RWPE1 (cell line): Measurements from ENCODE around the gene AHCYL2.

Experiments
- CTCF ChIA-PET: fragments of 350-600 bp; sonication (Branson Sonifier 250); formaldehyde crosslinking; extraction: SDS; loops from one replicate; lab custom pipeline; 2021; lab: Yijun Ruan, JAX
- POLR2A ChIA-PET: fragments of 400-600 bp; formaldehyde crosslinking; extraction: SDS; loops from one replicate; lab custom pipeline; 2020; ENCODE audit warnings: antibody characterized with exemption; ENCODE audit not compliant: low non-redundant PET; lab: Yijun Ruan, JAX
- DNase-seq: peaks from one replicate; pipeline ENCODE4 v3.0.0; 2012; ENCODE audit warnings: low spot score
- H3K27ac ChIP-seq: fragments of 450-650 bp; 2 replicates; pipeline ENCODE4 v1.5.1; 2017
- TF ChIP-seq, protein P1 (sequence below): fragments of 450-650 bp; conservative IDR thresholded peaks from 2 replicates; pipeline ENCODE4 v1.5.1; 2017; ENCODE audit warnings: low read depth, mild to moderate bottlenecking

AHCYL2 gene

DNA sequence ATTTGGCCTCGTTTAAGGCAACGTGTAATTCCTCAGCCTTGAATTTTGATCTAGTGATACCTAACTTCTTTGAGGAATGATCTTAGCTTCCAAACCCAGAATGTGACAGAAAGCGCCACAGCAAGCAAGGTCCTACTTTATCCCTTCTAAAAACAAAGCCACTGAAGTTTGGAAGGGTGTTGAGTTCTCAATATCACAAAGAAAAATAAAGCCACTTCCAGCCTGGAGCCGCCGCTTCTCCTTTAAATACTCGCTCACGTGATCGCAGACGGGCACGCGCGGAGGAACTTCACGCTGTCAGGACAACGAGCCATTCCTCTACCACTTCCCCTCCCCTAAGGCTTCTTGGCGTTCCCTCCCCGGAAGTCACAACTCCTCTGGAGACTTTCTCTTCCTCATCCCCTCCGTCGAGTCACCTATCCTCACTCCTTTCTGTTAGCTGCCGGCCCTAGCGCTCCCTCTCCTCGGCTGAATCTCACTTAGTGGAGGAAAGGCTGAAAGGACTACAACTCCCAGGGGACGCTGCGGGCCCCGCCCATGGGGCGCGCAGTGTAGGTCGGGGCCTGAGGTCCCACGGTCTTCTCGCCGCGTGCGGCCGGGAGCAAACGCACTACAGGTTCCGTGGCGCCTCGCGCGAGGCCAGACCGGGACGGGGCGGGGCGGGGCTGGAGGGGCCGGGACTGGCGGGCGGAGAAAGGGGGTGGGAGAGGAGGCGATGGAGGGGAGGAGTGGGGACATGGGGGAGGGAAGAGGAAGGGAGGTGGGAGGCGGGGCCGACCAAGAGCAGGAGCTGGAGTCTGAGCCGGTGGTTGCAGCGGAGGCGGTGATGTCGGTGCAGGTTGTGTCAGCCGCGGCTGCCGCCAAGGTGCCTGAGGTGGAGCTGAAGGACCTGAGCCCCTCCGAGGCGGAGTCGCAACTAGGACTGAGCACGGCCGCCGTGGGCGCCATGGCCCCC lies at the start of gene AHCYL2:
Gene AHCYL2, plus strand, starts transcription at position 780 of the 955 bp plus-strand sequence.
- TF ChIP-seq, protein P1, sequence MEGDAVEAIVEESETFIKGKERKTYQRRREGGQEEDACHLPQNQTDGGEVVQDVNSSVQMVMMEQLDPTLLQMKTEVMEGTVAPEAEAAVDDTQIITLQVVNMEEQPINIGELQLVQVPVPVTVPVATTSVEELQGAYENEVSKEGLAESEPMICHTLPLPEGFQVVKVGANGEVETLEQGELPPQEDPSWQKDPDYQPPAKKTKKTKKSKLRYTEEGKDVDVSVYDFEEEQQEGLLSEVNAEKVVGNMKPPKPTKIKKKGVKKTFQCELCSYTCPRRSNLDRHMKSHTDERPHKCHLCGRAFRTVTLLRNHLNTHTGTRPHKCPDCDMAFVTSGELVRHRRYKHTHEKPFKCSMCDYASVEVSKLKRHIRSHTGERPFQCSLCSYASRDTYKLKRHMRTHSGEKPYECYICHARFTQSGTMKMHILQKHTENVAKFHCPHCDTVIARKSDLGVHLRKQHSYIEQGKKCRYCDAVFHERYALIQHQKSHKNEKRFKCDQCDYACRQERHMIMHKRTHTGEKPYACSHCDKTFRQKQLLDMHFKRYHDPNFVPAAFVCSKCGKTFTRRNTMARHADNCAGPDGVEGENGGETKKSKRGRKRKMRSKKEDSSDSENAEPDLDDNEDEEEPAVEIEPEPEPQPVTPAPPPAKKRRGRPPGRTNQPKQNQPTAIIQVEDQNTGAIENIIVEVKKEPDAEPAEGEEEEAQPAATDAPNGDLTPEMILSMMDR, result no peak
- POLR2A ChIA-PET, result interaction anchor here (0.6 kb wide), 1 partner anchor 72 kb away, joined by 4 read pairs; no protein-coding TSS in a partner anchor
- peak; percentile 87 for DNase-seq
- peak within 1 kb of the TSS; percentile 96 for H3K27ac ChIP-seq
- CTCF ChIA-PET, result interaction anchor here (0.6 kb wide), 1 partner anchor 80 kb away, joined by 3 read pairs; no protein-coding TSS in a partner anchor

DNA sequence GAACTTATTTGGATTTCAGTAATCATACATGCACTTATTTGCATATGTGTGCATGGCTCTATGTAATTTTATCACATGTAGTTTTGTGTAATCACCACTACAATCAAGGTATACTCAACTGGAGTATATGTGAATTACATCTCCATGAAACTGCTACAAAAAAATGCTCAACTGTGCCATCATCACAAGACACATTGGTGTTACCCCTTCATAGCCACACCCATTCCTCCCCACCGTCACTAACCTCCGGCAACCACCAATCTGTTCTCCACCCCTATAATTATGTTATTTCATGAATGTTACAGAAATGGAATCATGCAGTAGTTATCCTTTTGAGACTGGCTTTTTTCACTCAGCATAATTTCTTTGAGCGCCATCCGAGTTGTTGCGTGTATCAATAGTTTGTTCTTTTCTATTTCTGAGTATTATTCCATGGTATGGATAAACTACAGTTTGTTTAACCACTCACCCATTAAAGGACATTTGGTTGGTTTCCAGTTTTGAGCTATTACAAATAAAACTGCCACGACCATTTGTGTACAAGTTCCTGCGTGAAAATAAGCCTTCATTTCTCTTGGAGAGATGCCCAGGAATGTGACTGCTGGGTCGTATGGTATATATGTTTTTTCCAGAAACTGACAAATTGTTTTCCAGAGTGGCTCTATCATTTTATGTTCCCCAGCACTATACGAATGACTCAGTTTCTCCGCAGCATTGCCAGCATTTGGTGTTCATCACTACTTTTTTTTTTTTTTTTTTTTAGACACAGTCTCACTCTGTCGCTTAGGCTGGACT lies 47.7 kb upstream of the AHCYL2 start:
- POLR2A ChIA-PET, result no interaction called here
- no peak for DNase-seq
- no peak overlapping the region for H3K27ac ChIP-seq
- CTCF ChIA-PET, result no interaction called here
- TF ChIP-seq, protein P1, result no peak

DNA sequence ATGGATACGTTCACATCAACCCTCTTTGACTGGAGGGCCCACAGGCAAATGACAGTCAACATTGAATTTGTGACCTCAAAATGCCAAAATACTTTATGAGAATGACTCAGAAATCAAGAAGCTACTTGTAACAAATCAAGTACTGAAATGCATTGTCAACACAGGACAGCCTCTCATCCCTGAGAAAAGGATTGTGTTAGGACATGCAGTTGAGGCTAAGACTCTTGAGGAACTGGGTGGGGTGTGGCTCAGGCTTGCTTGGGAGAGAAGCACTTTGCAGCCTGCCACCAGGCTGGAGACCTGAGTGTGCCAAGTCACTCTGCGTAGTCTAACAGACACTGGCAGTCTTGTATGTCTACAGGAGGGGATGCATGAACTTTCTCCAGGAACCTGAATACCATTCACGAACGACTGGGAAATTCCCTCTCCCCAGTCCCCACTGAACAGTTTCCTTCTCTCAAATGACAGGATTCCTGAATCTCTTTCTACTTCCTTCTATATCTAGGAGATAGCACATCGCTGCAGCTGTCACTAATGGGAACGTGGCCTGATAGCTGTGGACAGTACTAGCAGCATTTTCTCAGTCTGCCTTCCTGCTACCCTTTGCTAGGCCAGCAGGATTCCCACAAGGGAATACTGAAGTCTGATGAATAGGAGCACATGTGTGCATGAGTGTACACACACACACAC lies 39.7 kb upstream of the AHCYL2 start:
- ChIA-PET POLR2A (no interaction called here), CTCF (no interaction called here)
- peak; percentile 64 for DNase-seq
- H3K27ac ChIP-seq, result peak overlapping the region; percentile 70
- TF ChIP-seq, protein P1, result no peak

DNA sequence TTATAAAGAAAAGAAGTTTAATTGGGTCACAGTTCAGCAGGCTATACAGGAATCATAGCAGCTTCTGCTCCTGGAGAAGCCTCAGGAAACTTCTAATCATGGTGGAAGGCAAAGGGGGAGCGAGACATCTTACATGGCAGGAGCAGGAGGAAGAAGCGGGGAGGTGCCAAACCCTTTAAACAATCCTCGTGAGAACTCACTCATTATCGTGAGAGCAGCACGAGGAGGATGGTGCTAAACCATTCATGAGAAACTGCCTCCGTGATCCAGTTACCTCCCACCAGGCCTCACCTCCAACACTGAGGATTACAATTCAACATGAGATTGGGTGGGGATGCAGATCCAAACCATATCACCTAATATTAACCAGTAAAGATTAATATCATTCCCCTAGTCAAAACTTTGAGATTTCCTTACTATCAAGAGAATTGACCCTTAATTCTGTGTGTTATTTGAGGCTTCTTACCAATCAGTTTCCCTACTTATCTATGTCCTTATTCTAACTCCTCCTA lies 38.0 kb upstream of the AHCYL2 start:
- no peak for DNase-seq
- TF ChIP-seq, protein P1, result no peak
- ChIA-PET POLR2A (no interaction called here), CTCF (interaction anchor here (0.9 kb wide), 1 partner anchor 23 kb away, joined by 3 read pairs; no protein-coding TSS in a partner anchor)
- H3K27ac ChIP-seq, result no peak overlapping the region

DNA sequence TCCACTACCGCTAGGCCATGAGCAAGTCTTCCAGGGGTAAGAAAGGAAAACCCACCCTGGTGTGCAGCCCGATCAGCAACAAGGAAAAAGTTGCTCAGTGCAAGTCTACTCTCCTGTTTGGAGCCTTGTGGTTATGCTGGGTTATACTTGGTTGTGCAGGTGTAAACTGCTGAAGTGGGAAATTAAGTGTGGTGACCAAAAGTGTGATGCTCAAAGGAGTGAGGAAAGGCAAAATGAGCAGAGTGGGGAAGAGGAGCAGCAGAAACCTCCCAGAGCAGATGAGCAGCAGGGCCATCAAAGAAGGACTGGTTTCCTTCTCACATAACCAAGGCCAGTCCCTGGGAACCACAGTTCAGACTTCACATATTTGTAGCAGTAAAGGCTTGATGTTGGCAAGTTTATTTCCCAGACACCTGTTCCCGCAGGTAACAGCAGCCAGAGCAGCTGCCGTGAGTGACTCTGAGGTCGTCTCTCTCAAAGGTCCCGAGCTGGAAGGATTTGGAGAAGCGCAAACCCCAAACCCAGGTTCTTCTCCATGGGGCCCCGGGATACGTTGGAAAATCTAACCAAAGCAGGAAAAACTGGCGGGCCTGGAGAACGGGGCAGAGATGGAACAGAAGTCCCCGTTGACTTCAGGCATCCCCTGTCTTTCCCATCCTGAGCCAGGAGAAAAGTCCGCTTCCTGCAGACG lies 37.0 kb upstream of the AHCYL2 start:
- peak overlapping the region; percentile 20; the same call in 1 of the 2 replicates for H3K27ac ChIP-seq
- POLR2A ChIA-PET, result no interaction called here

More for the DNA sequence above, 37.0 kb upstream of the AHCYL2 start:
- TF ChIP-seq, protein P1, result no peak
- CTCF ChIA-PET, result no interaction called here
- no peak for DNase-seq
